Neutrophil (primary cell): Measurements from ENCODE around the gene SLC35C1.

ENCODE experiments used
- H3K27ac ChIP-seq: fragments of 200-600 bp; sonication (generic); 2 replicates; pipeline ENCODE4 v1.5.1; 2016; ENCODE audit warnings: mild to moderate bottlenecking, moderate library complexity
- H3K27me3 ChIP-seq: fragments of 200-600 bp; sonication (generic); 2 replicates; pipeline ENCODE4 v1.6.0; 2016; ENCODE audit warnings: mild to moderate bottlenecking
- H3K36me3 ChIP-seq: fragments of 200-600 bp; sonication (generic); 2 replicates; pipeline ENCODE4 v1.5.1; 2017
- H3K4me1 ChIP-seq, 2 experiments: fragments of 200-600 bp in 1 of 2; sonication (generic) in 1 of 2; 1 replicate in 1 of 2; 2 replicates in 1 of 2; pipeline versions ENCODE4 v1.5.1 to v1.6.1; 2013 to 2016; ENCODE audit warnings: low read depth in 1 of 2, low read length in 1 of 2, mild to moderate bottlenecking in 1 of 2, moderate library complexity in 1 of 2; ENCODE audit not compliant: control insufficient read depth in 1 of 2, insufficient read depth in 1 of 2
- H3K4me3 ChIP-seq, 2 experiments: fragments of 200-600 bp in 1 of 2; sonication (generic) in 1 of 2; 1 replicate in 1 of 2; 2 replicates in 1 of 2; pipeline ENCODE4 v1.5.1; 2013 to 2016; ENCODE audit warnings: low read depth in 1 of 2, low read length in 1 of 2, mild to moderate bottlenecking in 1 of 2, moderate library complexity in 1 of 2
- H3K9me3 ChIP-seq: fragments of 200-600 bp; sonication (generic); 2 replicates; pipeline ENCODE4 v1.5.1; 2016
- CTCF ChIP-seq: fragments of 200-600 bp; sonication (generic); IDR thresholded peaks from 2 replicates; pipeline ENCODE4 v1.5.1; 2016; ENCODE audit warnings: antibody characterized with exemption

SLC35C1 gene

GRCh38 chr11:45777127-45777969 is 27.6 kb upstream of the SLC35C1 start:
- no peak overlapping the region for H3K27ac ChIP-seq
- H3K4me1 ChIP-seq: peaks cover 5 to 9% of the 10 kb centered on the region in 2 experiments
- H3K27me3 ChIP-seq: no peaks in the 10 kb centered on the region
- no peak for TF ChIP-seq CTCF
- H3K4me3 ChIP-seq: no peak overlapping the region
- no peaks in the 10 kb centered on the region for H3K9me3 ChIP-seq
- H3K36me3 ChIP-seq: no peaks in the 10 kb centered on the region

- no peaks in the 10 kb centered on the region for H3K27me3 ChIP-seq
- no peak for TF ChIP-seq CTCF
- H3K27ac ChIP-seq: no peak overlapping the region
- H3K4me3 ChIP-seq: no peak overlapping the region
- H3K9me3 ChIP-seq: no peaks in the 10 kb centered on the region
- H3K4me1 ChIP-seq: peaks cover 4 to 6% of the 10 kb centered on the region in 2 experiments
- H3K36me3 ChIP-seq: no peaks in the 10 kb centered on the region
Measured at GRCh38 chr11:45778341-45778740, 26.6 kb upstream of the SLC35C1 start.

GRCh38 chr11:45779602-45780001 is 25.3 kb upstream of the SLC35C1 start:
- Histone ChIP-seq H3K9me3 (no peaks in the 10 kb centered on the region), H3K27me3 (no peaks in the 10 kb centered on the region), H3K36me3 (no peaks in the 10 kb centered on the region), H3K4me3 (no peak overlapping the region), H3K4me1 (peaks cover 4 to 6% of the 10 kb centered on the region in 2 experiments), H3K27ac (no peak overlapping the region)
- no peak for TF ChIP-seq CTCF

- H3K4me1 ChIP-seq: no peaks in the 10 kb centered on the region
- no peaks in the 10 kb centered on the region for H3K9me3 ChIP-seq
- no peaks in the 10 kb centered on the region for H3K36me3 ChIP-seq
- H3K27me3 ChIP-seq: peaks cover 34% of the 10 kb centered on the region
- H3K27ac ChIP-seq: no peak overlapping the region
- TF ChIP-seq CTCF: no peak
- H3K4me3 ChIP-seq: no peak overlapping the region
Measured at GRCh38 chr11:45786272-45786671, 18.7 kb upstream of the SLC35C1 start.

- Histone ChIP-seq H3K27ac (no peak overlapping the region), H3K4me1 (no peaks in the 10 kb centered on the region), H3K9me3 (no peaks in the 10 kb centered on the region), H3K36me3 (no peaks in the 10 kb centered on the region), H3K4me3 (no peak overlapping the region), H3K27me3 (peaks cover 58% of the 10 kb centered on the region)
- no peak for TF ChIP-seq CTCF
Measured at GRCh38 chr11:45788887-45789286, 16.1 kb upstream of the SLC35C1 start.
